ENCODE results near the gene POGK. TPM values are rescaled to one million over a fixed set of nuclear protein-coding genes. Genes with fewer than 3 reads are reported as not detected.

POGK gene
- total and polyA plus RNA-seq, 2 experiments from 2014 or later, result 10.9 to 31.4 TPM

DNA sequence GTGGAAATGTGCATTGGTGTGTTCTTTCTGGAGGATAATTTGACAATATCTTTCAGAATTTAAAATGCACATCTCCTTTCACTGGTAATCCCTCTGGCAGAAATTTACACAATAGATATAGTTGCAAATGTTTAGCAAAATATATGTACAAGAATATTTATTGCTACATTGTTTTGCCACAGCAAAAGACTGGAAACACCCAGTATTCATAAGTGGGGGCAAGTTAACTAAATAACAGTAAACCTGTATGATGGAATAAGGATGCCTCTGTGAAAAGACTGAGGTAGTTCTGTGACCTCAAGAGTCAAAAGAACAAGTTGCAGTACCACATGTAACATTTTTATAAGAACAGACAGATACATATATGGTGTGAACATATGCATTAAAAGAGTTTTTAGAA, 50.5 kb downstream of the POGK start:
- Histone ChIP-seq H3K9me2 (ENCODE audit: insufficient read depth) (no peaks in the 10 kb centered on the region), H3F3A (replicated peaks; ENCODE audit: low read depth) (no peaks in the 10 kb centered on the region), H3K4me3 (no peak overlapping the region), H3K36me3 (ENCODE audit: insufficient read depth) (no peaks in the 10 kb centered on the region), H3K4me1 (ENCODE audit: insufficient read depth) (no peaks in the 10 kb centered on the region), H4K20me1 (replicated peaks; ENCODE audit: insufficient read depth) (no peaks in the 10 kb centered on the region), H3K79me2 (replicated peaks; ENCODE audit: insufficient read depth) (no peaks in the 10 kb centered on the region), H3K4me2 (no peak overlapping the region), H2AFZ (no peak overlapping the region), H3K27ac (ENCODE audit: low read depth) (no peak overlapping the region), H3K27me3 (ENCODE audit: insufficient read depth) (peaks cover 9% of the 10 kb centered on the region; the same call in 1 of the 2 replicates)
- Mint-ChIP-seq H3K27me3 (ENCODE audit: insufficient read depth, low read depth, poor library complexity) (peaks cover 5% of the 10 kb centered on the region), H3K27ac (no peak overlapping the region), H3K4me3 (no peak overlapping the region), H3K9me3 (no peaks in the 10 kb centered on the region), H3K4me1 (no peaks in the 10 kb centered on the region), H3K36me3 (ENCODE audit: low read depth) (no peaks in the 10 kb centered on the region)
- ATAC-seq, result no peak
- no peak for DNase-seq (ENCODE audit: low spot score)
- TF ChIP-seq CREB1 (CRISPR knock-in tag; IDR thresholded peaks at IDR 0.05; ENCODE audit: low read depth), result no peak
- no peak for TF ChIP-seq NANOG (IDR thresholded peaks at IDR 0.05; ENCODE audit: borderline replicate concordance)
- TF ChIP-seq JUNB (IDR thresholded peaks at IDR 0.05; ENCODE audit: unreplicated experiment), result no peak

DNA sequence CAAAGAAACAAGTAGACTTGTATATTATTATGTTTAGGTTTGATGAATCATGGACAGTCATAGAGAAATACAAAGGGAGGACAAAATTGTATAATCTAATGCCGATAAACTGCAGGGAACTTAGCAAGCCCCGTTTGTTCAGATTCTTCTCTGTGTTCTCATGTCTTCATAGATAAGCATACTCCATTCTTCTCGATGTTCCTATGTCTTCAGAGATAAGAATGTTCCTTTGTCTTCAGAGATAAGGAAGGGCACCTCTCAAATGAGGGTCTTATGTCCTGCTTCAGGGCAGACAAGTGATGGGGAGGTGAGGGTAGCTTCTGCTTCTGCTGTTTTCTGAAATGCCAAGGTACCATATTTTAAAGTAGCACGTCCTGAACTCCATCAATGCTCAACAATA, 56.5 kb downstream of the POGK start:
- no peak for DNase-seq (ENCODE audit: low spot score)
- H3K27me3 ChIP-seq (ENCODE audit: insufficient read depth), result no peaks in the 10 kb centered on the region
- H2AFZ ChIP-seq, result no peak overlapping the region
- no peak overlapping the region for H3K4me3 Mint-ChIP-seq
- no peaks in the 10 kb centered on the region for H3K79me2 ChIP-seq (replicated peaks; ENCODE audit: insufficient read depth)
- H4K20me1 ChIP-seq (replicated peaks; ENCODE audit: insufficient read depth), result no peaks in the 10 kb centered on the region
- TF ChIP-seq ZNF331 (CRISPR knock-in tag; IDR thresholded peaks at IDR 0.05; ENCODE audit: low read depth) (no peak), ZNF114 (CRISPR knock-in tag; IDR thresholded peaks at IDR 0.05) (no peak), CREB1 (CRISPR knock-in tag; IDR thresholded peaks at IDR 0.05; ENCODE audit: low read depth) (no peak), POLR2AphosphoS5 (IDR thresholded peaks at IDR 0.05; ENCODE audit: low read depth) (no peak), JUNB (IDR thresholded peaks at IDR 0.05; ENCODE audit: unreplicated experiment) (no peak), ZNF462 (CRISPR knock-in tag; IDR thresholded peaks at IDR 0.05) (no peak)
- H3K27ac Mint-ChIP-seq, result no peak overlapping the region
- peaks cover 2% of the 10 kb centered on the region for H3K27me3 Mint-ChIP-seq (ENCODE audit: insufficient read depth, low read depth, poor library complexity)
- no peaks in the 10 kb centered on the region for H3K9me2 ChIP-seq (ENCODE audit: insufficient read depth)
- H3F3A ChIP-seq (replicated peaks; ENCODE audit: low read depth), result no peaks in the 10 kb centered on the region
- no peaks in the 10 kb centered on the region for H3K4me1 ChIP-seq (ENCODE audit: insufficient read depth)
- no peak for ATAC-seq
- peaks cover 13% of the 10 kb centered on the region for H3K36me3 Mint-ChIP-seq (ENCODE audit: low read depth)
- no peak overlapping the region for H3K4me3 ChIP-seq
- no peaks in the 10 kb centered on the region for H3K4me1 Mint-ChIP-seq
- H3K27ac ChIP-seq (ENCODE audit: low read depth), result no peak overlapping the region
- no peaks in the 10 kb centered on the region for H3K36me3 ChIP-seq (ENCODE audit: insufficient read depth)
- H3K4me2 ChIP-seq, result no peak overlapping the region
- H3K9me3 Mint-ChIP-seq, result peaks cover 24% of the 10 kb centered on the region
